OCI-LY1 (cell line): ENCODE data around the gene NKX2-1.

Experiments
- EZH2 ChIP-seq: fragments of 200-600 bp; sonication (generic), shearing (Covaris generic); IDR thresholded peaks from 2 replicates; pipeline ENCODE4 v1.8.0; 2017; ENCODE audit warnings: borderline replicate concordance, mixed run types, mild to moderate bottlenecking, antibody characterized with exemption, low read length, moderate library complexity, mixed read lengths
- TF ChIP-seq, protein P1 (sequence below): fragments of 200-600 bp; sonication (generic), shearing (Covaris generic); IDR thresholded peaks from 2 replicates; pipeline ENCODE4 v1.5.1; 2017; ENCODE audit warnings: mild to moderate bottlenecking, antibody characterized with exemption, low read length, moderate library complexity, mixed read lengths

DNA sequence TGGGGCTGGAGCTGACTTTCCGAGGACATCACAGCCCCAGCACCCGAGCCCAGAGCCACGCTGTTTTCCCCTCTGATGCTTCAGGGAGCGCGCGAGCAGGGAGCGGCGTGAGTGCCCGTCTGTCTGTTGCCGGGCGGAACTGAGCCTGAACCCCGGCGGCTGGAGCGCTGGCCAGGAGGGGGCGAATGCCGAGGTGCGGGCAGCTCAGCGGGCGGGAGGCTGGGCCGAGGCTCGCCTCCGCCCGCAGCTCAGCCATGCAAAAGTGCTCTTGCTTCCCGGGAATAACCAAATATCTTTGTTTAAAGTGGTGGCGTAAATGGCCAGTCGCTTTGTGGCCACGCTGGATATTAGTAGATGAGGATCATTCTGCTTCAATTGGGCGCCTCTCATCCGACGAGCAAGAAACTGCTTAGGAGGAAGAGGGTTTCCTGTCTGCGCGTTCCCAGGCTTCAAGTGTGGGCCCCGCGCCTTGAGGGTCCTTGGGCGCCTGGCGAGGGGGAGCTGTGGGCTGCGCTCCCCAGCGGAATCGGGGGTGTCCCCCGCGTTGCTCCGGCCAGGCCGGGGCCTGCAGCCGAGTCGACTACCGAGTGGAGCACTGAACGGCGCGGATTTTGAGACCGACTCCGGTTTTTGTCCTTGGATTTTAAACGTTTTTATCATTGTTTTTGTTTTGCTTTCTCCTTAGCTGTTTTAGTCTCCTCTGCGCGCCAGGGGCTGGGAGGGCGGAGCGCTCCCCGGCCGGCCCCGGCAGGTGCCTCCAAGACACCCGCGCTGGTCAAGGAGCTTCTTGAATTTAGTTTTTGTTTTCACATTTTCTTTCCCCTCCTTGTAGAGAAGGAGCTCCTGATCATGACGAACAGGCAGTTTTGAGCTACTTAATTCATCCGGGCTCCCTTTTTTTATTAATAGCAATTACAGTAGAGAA lies 831 bp upstream of the NKX2-1 start:
- TF ChIP-seq, protein P1, sequence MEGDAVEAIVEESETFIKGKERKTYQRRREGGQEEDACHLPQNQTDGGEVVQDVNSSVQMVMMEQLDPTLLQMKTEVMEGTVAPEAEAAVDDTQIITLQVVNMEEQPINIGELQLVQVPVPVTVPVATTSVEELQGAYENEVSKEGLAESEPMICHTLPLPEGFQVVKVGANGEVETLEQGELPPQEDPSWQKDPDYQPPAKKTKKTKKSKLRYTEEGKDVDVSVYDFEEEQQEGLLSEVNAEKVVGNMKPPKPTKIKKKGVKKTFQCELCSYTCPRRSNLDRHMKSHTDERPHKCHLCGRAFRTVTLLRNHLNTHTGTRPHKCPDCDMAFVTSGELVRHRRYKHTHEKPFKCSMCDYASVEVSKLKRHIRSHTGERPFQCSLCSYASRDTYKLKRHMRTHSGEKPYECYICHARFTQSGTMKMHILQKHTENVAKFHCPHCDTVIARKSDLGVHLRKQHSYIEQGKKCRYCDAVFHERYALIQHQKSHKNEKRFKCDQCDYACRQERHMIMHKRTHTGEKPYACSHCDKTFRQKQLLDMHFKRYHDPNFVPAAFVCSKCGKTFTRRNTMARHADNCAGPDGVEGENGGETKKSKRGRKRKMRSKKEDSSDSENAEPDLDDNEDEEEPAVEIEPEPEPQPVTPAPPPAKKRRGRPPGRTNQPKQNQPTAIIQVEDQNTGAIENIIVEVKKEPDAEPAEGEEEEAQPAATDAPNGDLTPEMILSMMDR: no peak
- TF ChIP-seq EZH2: no peak
